Upper lobe of left lung (tissue), 4 donors: ENCODE data around the gene LGI4.

Experiments used
- POLR2A ChIP-seq, 4 donors: fragments of 450-650 bp; IDR thresholded peaks; one replicate each; pipeline ENCODE4 v1.5.1; 2016 to 2017; ENCODE audit warnings: antibody characterized with exemption in 4 of 4, mild to moderate bottlenecking in 2 of 4
- POLR2AphosphoS5 ChIP-seq, 2 donors: sonication (generic); formaldehyde crosslinking; IDR thresholded peaks; one replicate each; pipeline ENCODE4 v1.5.1; 2017; ENCODE audit warnings: antibody characterized with exemption in 2 of 2
- TF ChIP-seq, protein P1 (sequence below), 6 experiments: fragments of 450-650 bp in 4 of 6; fragments of 200-600 bp in 2 of 6; sonication (generic) in 2 of 6; IDR thresholded peaks; one replicate each; pipeline ENCODE4 v1.5.1; 2016 to 2019; ENCODE audit warnings: antibody characterized with exemption in 6 of 6

DNA sequence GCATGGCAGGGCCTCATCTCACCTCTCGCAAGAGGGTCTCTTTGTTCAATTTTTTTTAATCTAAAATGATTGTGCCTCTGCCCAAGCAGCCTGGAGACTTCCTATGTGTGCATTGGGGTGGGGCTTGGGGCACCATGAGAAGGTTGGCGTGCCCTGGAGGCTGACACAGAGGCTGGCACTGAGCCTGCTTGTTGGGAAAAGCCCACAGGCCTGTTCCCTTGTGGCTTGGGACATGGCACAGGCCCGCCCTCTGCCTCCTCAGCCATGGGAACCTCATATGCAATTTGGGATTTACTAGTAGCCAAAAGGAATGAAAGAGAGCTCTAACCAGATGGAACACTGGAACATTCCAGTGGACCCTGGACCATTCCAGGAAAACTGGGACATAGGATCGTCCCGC is 11.3 kb downstream of the LGI4 start:
- TF ChIP-seq, protein P1, sequence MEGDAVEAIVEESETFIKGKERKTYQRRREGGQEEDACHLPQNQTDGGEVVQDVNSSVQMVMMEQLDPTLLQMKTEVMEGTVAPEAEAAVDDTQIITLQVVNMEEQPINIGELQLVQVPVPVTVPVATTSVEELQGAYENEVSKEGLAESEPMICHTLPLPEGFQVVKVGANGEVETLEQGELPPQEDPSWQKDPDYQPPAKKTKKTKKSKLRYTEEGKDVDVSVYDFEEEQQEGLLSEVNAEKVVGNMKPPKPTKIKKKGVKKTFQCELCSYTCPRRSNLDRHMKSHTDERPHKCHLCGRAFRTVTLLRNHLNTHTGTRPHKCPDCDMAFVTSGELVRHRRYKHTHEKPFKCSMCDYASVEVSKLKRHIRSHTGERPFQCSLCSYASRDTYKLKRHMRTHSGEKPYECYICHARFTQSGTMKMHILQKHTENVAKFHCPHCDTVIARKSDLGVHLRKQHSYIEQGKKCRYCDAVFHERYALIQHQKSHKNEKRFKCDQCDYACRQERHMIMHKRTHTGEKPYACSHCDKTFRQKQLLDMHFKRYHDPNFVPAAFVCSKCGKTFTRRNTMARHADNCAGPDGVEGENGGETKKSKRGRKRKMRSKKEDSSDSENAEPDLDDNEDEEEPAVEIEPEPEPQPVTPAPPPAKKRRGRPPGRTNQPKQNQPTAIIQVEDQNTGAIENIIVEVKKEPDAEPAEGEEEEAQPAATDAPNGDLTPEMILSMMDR (IDR thresholded peaks at IDR 0.05), result no peak
- no peak for TF ChIP-seq POLR2AphosphoS5 (IDR thresholded peaks at IDR 0.05)
- no peak for TF ChIP-seq POLR2A (IDR thresholded peaks at IDR 0.05)
